HPDE6-E6E7 (cell line): ENCODE measurements around the gene OSCP1.

ENCODE experiments used
- DNase-seq: peaks from one replicate; pipeline ENCODE4 v3.0.0; 2011; ENCODE audit warnings: missing footprints; ENCODE audit errors: extremely low spot score

OSCP1 gene

GRCh38 chr1:36472656-36473055 is 22.4 kb upstream of the OSCP1 start:
- DNase-seq, result no peak

GRCh38 chr1:36471830-36472641 is 21.8 kb upstream of the OSCP1 start:
- DNase-seq, result no peak

GRCh38 chr1:36469163-36469562 is 18.9 kb upstream of the OSCP1 start:
- DNase-seq, result no peak

DNA sequence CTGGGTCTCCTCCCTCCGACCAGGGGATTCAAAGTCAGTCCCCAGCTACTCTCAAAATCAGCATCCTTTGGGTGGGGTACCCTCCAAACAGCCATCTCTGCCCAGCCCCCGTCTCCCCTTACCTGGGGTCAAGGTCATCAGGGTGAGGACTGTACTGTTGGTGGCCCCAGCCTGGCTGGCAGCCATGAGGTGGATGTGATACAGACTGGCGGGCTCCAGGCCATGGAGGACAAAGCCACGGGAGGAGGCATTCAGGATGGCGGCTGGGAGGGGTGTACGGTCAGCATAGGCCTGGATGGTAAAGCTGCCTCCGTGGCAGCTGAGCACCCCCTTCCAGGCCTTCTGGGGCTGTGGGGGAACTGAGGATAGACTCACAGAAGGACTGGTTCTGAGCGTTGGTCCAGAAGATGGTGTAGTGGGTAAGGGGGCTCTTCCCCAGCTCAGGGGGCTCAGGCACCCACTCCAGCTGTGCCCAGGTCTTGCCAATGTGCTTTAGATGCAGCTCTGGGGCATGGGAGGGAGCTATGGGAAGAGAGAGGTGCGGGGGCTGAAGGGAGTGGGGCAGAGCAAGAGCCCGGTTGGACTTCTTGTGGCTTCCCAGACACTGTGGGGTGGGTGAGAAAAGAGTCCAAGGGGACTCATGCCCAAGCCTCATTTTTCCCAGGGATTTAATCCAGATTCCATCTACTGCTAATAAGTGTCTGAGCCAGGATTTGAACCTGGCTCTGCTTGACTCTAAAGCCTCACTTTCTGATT is 17.6 kb upstream of the OSCP1 start:
- DNase-seq, result no peak

DNA sequence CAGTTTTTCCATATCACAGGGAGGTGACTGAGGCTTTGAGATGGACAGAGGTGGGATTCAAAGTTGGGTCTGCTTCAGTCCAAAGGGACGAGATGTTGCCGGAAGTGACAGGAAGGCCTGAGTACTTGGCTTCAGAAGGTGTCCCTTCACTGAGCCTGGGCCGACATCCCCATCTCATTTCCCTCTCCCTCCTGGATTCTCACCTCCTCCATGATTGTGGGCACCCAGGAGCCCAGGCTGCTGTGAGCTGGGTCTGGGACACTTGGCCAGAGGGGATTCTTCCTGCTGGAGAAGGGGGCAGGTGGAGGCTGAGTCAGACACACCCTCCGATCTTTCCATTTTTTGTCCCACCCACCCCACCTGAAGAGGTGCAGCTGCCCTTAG is 16.8 kb upstream of the OSCP1 start:
- DNase-seq, result no peak

DNA sequence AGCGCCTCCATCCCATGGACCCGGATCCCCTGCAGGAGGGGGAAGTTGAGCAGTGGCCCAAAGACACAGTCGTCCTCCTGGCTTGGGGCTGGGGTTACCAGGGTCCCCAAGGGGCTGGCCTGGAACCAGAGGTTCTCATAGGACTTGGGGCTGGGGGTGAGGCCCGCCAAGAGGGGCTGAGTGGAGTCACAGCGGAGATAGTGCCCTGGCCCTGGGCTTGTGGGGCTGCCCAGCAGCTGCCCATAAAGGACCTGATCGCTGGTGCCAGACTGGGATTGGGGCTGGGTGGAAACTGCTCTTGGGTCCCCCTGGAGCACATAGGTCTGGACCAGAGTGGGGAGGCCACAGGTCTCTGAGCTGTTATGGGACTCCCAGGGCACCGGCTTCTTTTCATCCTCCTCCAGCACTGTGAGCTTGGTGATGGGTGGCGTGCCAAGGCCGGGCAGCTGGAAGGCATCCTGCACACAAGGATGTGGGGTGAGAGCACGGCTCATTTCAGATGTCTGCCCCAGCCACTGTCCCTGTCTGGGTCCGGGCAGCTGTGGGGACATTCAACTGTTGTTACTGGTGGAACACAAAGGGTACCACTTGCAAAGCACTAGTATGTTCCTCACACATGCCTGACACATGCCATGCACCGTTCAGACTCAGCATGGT is 16.2 kb upstream of the OSCP1 start:
- DNase-seq, result no peak

GRCh38 chr1:36465731-36466369 is 15.6 kb upstream of the OSCP1 start:
- DNase-seq, result no peak

DNA sequence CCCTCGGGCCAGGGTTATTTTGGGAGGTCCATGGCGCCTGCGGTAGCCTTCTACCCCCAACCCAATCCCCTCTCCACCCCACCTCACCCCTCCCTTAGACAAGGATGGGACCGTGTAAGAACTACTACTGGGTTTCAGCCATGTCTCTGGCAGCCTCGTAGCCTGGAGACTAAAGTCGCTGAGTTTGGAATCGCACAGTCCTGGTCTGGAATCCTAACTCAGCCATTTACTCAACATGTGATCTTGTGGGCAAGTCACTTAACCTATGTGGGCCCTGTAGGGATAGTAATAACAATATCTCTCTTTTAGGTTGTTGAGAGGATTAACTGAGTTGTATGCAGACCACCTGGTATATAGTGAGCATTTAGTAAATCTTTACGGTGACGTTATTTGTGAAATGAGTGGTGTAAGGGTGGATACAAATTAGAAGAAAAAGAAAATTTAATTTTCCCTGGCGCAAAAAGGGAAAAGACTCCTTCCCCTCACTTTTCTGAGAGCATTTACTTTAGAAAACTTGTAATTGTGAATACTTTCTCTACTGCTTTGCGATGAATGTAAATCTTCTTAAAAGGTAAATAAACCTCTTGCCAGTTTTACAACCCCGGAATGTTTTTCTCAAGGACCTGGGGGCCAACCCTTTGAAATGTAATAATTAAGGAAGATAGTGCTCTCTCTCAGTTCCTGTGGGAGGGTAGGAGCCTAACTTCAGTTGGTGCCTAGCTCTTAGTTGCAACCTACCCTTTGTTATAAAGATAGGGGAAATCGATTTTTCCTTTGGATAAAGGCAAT is 14.5 kb upstream of the OSCP1 start:
- DNase-seq, result no peak

DNA sequence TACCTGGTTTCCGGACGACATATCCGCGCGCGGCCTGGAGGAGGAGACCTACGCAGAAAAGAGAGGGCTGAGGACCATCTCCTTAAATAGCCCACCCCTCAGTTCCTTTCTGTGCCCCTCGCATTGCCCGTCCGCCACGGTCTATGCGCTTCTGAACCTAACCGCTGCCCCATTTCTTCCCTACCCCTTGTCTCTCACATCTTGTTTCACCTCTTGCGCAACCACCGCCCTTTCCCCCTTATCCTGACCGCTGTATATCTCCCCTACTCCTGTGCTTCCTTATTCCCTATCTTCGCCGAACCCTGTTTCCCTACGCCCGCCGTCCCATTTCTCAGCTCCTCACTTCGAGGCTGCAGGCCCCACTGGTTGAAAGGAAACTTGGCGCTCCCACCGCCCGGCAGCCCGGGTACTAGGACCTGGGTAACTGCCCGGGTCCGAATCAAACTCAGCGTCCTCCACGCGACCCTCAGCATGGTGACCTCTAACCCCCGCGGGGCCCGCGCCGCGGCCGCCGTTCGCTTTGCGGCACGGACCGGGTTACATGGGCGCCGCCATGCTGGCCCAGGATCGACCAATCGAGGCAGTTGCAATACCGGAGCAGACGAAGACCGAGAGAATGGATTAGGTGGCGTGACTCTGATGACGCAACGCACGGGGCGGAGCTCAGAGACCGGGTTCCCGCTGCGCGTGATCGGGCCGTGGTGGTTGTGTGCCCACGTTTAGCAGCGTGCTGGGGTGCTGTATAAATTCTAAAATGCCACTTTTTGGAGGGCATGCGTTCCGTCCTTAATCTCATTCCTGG is 13.8 kb upstream of the OSCP1 start, which contains the start of gene MRPS15:
Gene MRPS15, minus strand, starts transcription at position 582 of the 802 bp plus-strand sequence. Its CDS starts 109 bp downstream, at position 473.
- peak; percentile 95 for DNase-seq

GRCh38 chr1:36463463-36463802 is 13.2 kb upstream of the OSCP1 start:
- no peak for DNase-seq

DNA sequence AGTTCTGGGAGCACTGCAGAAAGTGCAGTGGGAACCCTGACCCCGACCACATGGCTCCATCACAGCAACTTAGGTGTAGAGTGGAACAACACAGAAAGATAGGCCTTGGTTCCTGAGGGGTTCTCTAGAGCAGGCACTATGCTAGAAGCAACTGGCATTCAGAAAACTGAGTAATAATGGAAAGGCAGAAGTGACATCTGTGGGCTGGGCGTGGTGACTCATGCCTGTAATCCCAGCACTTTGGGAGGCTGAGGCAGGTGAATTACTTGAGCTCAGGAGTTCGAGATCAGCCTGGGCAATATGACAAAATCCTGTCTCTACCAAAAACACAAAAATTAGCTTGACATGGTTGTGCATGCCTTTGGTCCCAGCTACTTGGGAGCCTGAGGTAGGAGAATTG is 8.7 kb upstream of the OSCP1 start:
- no peak for DNase-seq

- no peak for DNase-seq
Measured at GRCh38 chr1:36457691-36458090, 7.4 kb upstream of the OSCP1 start.

DNA sequence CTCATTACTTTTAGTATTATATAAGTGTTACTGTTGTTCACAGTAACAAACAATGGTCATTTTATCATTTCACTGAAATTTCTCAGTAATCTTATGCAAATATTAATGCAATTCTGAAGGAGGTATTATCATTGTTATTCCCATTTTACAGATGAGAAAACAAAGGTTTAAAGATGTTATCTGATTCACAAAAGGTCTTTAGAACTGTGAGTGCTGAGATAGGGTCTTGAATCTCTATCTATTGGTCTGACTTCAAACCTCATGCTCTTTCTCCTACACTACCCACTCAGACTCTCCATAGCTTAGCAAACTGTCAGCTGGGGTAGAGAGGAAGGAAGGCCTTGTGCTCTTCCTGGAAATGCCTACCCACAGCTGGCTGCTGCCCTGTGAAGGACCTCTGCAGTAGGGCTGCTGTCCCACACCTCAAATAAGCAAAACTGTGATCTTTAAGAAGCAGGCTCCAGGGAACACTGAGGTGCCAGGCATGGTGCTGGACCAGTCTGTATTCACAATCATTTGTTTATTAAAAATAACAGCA is 6.2 kb upstream of the OSCP1 start:
- DNase-seq, result no peak

- DNase-seq, result no peak
Measured at GRCh38 chr1:36455386-36455785, 5.1 kb upstream of the OSCP1 start.

DNA sequence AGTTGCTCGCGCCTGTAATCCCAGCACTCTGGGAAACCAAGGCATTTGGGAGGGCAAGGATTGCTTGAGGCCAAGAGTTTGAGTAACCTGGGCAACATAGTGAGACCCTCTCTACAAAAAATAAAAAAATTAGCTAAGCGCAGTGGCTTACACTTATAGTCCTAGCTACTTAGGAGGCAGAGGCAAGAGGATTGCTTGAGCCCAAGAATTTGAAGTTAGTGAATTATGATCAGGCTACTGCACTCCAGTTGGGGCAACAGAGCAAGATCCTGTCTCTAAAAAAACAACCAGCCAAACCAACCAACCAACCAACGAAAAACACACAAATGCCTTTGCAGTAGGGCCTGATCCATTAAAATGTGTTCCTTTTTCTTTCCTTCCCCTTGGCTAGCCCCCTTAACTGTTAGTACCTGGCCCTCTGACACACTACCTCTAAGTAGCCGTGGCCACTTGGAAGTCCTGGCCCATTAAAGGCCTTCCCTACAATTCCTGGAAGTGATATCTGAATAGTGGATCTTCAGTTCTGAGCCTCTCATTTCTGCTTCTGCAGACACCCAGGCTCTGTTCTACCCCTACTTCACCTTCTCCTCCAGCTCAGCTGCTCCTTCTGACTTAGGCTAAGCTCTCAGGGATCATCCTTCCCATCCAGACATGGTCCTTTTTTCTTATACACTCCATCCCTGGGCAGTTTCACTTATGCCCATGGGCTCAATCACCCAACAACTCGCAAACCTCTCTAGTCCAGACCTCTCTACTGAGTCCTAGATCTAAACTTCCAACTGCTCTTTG is 3.5 kb upstream of the OSCP1 start:
- no peak for DNase-seq

- no peak for DNase-seq
Measured at GRCh38 chr1:36453051-36453450, 2.8 kb upstream of the OSCP1 start.

DNA sequence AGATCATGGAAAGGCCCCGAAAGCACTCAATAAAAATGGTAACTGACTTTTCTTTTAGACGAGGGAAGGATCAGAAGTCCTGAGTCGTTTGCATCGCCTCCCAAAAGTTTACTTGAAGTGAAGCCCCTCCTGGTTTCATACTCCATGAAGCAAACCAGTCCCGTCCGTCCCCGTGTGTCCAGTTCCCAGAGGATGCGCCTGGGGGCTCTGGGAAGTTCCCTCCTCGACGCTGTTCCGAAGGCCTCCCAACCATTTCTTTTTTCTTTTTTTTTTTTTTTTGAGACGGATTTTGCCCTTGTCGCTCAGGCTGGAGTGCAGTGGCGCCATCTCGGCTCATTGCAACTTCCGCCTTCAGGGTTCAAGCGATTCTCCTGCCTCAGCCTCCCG is 661 bp upstream of the OSCP1 start:
- no peak for DNase-seq

DNA sequence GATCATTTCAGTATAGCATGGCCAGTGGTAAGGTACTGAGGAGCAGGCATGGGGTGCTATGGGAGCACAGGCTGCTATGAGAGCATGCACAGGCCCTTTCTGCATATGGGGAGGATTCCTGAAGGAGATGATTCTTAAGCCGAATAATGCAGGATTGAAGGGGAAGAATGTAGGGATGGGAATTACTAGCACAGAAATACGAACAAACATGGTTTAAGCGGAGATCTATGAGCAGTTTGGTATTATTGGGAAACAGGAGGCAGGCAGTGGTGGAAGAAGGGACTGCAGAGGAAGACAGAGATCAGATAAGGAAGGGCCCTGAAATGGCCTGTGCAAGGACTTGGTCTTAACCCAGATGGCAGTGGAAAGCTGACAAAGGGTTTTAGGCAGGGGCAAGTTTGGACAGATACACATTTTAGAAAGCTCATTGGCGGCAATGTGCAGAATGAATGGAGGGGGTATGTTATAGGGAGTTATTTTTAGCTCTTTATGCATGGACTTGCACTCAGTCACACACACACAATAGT is 1.7 kb downstream of the OSCP1 start:
- DNase-seq, result no peak

DNA sequence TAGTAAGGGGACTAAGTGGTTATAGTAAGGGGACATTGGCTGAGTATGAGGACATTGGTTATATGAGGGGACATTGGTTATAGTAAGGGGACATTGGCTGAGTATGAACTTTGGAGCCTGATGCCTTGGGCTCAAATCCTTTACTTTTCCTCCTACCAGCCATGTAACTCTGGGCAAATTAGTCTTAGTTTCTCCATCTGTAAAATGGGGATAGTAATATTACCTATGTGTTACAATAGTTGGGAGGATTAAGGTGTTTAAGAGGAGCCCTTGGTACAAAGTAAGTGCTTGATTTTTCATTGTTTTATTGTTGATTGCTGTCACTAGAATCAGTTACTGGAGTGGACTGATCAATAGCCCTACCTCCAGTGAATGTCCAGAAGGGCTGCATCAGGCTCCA is 2.8 kb downstream of the OSCP1 start:
- no peak for DNase-seq
